ENCODE data around the gene FAM13A. TPM values are rescaled to one million over a fixed set of nuclear protein-coding genes. Genes with fewer than 3 reads are reported as not detected.

FAM13A gene
- total RNA-seq, 1 donor from 2014 or later: 52.2 TPM

DNA sequence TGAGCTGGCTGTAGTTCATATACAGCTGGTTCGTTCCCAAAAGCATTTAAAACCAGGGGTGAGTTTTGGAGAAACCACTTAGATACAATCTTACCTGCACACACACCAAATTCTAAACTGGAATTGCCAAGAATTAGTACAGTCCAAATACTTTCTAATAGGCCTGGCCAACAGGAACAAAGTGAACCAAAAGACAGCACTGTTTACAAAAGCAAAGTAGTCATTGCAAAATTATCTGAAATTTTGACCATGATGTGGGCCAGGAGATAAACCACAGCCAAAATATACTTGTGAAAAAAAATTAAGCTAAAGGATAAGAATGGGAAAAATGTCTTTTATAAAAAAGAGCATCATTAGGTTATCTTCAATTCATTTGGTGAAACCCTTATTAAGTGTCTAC lies 321.4 kb downstream of the FAM13A start:
- FAIRE-seq: no peak
- no peak for DNase-seq (ENCODE audit: low spot score in 2 of 2)

DNA sequence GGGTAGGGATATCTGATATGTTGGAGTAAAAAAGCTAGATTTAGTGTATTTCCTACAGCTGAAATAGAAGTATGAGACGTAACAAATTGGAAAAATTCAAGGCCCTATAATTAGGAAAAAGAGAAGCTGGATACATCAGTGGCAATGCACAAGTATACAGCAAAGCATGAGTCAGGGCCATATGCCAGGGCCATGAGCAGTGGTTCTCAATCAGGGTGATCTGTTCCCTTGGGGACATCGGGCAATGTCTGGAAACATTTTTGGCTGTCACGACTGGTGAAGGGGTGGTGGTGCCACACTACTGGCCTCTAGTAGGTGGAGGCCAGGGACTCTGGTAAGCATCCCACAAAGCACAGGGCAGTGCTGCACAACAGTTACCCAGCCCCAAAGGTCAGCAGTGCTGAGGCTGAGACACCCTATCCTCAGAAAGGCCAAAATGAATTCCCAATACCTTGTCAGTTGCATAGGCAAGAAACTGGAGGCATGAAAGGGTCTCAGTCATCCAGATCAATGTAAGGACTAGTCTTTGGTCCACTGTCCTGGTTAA lies 322.5 kb downstream of the FAM13A start:
- FAIRE-seq: no peak
- no peak for DNase-seq (ENCODE audit: low spot score in 2 of 2)

DNA sequence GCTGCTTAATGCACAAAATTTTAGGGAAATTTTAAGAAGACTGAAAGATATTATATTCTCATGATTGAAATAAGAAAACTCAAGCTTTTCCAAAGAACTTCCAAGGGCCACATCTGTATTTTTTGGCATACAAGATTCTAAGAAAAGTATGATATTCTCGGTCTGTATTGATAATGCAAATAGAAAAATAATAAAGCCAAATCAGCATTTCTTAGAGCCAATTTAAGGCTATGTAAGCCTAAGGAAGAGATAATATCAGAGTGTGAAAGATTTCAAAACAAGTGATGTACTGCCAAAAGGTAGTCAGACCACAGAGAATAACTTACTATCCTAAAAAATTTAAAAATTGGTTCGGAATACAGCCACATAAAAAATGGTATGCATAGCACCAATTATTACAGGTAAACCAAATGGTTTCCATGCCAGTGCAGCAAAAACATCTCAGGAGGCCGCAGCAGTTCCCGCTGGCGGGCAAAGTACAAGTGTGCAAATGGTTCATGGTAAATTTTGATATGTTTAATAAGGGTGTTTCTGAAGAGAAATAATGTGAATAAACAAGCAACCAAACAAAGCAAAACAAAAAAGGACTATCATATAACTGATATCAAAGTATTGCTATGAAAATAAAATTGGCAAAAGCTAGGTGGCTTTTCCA lies 324.1 kb downstream of the FAM13A start:
- no peak for DNase-seq (ENCODE audit: low spot score in 2 of 2)
- FAIRE-seq: no peak

DNA sequence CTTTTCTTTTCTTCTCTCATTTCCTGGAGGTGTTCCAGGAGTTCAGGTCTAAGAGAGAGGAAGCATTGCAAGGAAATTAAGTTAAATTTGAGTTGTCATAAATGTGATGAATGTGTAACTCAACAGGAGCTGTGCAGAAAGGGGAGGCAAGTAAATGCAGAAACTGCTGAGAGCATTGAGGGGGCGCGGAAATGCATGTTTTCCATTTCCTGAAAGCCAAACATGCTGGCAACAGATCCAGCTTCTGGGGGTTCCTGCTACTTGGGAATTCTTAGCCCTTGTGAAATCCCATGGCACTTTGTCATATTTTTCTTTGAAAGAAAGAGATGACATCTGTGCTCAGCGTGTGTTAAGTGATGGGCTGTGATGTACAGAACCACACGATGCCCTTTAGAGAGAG lies 325.6 kb downstream of the FAM13A start:
- no peak for DNase-seq (ENCODE audit: low spot score in 2 of 2)
- no peak for FAIRE-seq

DNA sequence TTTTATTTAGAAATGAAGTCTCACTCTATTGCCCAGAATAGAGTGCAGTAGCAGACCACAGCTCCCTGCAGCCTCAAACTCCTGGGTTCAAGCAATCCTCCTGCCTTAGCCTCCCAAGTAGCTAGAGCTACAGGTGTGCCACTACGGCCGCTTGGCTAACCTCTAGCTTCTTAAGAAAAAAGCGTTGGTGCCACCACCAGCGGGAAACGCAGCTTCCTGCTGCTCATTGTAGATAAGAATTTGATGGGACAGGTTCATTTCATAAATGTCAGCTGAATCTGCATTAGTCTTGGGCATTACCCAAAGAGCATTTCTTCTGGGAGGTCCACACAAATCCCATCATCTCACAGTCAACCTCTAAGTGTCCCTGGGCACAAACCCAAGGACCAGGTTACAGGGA lies 326.2 kb downstream of the FAM13A start:
- no peak for DNase-seq (ENCODE audit: low spot score in 2 of 2)
- no peak for FAIRE-seq

DNA sequence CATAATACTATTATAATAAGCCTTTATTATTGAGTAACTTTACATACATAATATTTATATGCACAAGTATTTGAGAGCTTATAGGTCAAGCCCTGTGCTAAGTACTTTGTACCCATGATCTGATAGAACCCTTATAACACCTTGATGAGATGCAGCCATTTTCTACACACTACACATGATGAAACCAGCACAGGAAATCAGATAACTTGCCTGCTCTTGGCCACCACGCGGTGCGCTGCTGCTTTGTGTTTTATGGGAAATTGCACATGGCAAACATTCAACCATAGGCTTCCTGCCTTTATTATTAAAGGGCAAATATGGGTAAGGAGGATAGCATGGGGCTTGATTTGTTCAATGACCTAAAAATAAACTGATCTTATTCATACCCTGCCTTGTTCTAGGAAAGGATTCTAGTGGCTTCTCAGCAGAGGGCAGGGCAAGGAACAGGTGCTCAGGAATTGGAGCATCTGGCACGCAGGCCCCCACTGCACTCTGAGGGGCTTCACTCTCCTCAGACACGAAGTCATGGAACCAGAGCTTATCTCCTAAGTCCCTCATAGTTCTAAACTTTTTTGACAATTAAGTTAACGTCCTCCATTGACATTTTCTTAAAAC lies 327.7 kb downstream of the FAM13A start:
- DNase-seq (ENCODE audit: low spot score in 2 of 2) (no peak), FAIRE-seq (no peak)

DNA sequence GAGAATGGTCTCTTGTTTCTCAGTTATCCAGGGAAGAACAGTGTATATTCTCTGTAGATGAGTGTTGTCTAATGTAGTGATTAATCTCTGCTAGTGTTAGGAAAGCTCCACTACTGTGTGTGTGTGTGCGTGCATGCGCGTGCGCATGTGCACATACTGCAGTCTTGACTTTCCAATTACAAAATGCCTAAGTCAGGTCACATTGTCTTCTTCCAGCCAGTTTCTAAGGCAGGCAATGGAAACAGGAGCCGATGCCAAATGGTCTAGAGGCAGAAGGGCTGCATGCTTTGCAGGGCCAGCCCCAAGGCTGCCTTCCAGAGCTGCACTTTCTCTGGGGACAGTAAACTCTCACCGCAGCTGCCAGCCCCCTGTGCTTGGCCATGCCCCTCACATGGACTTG lies 328.8 kb downstream of the FAM13A start:
- FAIRE-seq (no peak), DNase-seq (ENCODE audit: low spot score in 2 of 2) (no peak)

DNA sequence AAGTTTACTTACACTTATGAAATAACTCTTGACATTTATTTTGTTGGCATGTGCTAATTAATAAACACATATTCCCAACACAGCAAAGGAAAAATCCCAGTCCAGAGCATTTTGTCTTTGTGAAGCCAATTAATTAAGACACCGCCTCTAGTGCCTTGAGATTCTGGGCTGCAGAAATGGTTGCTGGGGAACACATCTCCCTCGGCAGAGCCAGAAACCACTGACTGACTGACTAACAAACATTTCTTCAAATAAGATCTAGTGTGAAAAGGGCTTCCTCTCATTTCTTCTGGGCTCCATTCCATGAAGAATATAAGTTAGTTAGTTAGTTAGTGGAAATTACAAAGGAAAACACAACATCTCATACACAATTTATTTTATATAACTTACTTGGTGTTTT lies 331.0 kb downstream of the FAM13A start:
- DNase-seq (ENCODE audit: low spot score in 2 of 2): no peak
- FAIRE-seq: no peak

DNA sequence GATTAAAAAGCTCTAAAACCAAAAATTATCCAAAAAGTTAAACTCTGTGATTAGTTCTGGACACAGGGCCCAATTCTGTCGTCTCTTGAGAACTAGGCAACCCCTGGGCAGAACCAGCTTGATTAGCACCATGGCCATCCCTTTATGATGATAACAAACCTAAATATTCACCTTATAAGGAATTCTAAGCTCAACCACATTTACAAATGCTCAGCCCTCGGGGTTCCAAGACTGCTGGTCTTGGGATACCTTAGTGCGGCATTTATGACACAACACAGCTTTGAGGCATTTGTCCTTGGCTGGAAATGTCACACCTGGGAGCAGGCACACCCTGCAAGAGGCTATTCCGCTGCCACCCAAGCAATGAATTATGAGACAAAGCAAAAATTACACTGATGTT lies 331.8 kb downstream of the FAM13A start:
- DNase-seq (ENCODE audit: low spot score in 2 of 2): no peak
- FAIRE-seq: no peak

DNA sequence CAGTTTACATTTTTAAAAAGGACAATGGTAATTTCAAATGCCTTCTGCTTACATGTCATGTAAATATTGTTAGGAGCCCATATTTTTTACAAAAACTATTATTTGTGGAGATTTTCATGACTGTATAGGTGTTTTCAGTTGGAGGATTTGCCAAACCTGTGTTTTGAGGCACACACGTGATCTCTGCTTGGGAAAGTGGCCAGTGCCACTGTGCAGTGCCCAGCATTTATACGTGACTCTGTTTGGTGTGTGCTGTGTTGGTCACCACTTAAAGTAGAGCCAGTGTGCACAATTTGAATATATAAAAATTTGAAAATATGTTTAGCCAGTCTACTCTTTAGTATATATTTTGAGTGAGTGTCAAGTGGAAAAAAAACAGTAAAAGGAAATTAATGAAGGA lies 332.6 kb downstream of the FAM13A start:
- no peak for FAIRE-seq
- no peak for DNase-seq (ENCODE audit: low spot score in 2 of 2)

DNA sequence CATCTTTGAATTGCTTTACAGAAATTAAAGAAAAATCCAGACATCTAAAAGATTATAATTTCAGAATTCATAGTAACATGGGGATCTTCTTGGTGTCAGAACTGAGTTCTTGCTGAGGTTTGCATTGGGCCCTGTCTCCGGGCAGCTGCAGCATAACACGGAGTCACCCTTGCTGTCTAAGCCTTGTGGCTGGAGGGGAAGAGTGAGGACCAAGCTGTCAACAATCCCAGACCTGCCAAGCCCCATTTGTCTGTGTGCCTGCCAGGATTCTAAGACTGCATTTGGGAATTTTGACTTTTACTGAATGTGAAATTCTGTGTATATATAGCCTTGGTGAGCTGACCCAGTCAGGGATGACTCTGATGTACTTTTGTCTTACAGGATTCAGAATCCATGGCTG lies 334.2 kb downstream of the FAM13A start:
- FAIRE-seq: no peak

DNA sequence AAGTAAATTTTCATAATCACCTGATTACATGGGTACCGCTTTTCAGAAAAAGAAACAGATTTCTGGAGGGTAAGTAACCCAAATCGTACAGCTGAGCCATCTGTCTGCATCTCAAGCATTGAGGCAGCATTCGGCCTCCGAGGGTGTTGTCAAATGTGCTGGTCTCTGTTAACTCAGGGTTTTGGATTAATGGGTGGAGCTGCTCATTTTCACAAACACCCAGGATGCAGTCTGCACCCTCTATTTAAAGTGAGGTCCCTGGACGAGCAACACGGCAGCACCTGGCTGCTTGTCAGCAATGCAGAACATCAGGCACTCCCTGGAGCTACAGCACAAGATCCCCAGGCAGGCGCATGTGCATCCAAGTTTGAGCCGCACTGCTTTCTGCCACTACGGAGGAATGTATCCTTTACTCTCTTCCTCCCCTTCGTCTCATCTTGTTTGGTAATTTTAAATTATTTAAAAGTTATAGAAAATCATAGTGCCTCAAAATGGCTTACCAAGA lies 334.7 kb downstream of the FAM13A start:
- no peak for FAIRE-seq
- no peak for DNase-seq (ENCODE audit: low spot score in 2 of 2)

More for the DNA sequence above, 334.2 kb downstream of the FAM13A start:
- DNase-seq (ENCODE audit: low spot score in 2 of 2): no peak

DNA sequence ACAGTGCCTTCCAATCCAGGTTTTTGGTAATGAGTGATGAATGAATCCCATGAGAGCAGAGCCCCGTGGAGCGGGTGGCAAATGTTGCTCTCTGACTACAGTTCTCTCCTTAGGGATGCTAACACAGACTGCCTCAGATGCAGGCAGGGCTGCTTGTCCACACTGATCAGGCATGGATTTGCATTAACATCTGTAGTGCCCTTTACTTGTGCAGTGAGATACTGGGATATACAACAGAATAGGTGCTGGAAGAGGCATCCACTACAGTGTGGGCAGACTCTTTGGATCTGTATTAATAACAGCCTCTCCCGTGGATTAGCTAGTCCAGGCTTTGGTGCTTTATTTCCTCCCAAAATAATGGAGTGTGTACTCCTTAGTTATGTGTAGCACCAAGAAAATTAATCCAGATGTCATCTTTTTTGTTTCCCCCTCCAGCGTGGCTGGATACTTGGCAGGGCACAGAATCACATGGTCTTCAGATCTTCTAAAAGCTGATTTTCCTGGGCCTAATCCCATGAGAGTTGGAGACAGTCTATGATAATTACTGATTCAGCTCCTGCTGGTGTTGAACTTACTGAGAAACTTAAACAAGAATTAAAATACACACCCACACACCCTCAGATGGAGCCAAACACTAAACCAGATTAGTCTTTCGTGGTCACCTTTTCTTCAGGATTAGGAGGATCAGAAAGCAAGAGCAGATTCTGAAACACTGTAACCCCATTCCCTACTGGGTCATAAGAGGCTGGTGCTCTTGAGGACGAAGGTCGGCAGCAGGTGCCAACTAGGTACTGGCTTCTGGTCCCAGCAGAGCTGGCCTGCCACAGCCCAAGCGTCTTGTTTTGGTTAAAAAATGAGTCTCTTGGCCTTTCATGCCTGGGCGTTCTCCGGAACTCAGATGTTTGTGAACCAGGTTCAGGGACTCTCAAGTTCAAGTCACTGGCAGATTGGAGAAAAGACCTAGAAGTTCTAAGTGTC lies 336.2 kb downstream of the FAM13A start:
- no peak for FAIRE-seq
- no peak for DNase-seq (ENCODE audit: low spot score in 2 of 2)

DNA sequence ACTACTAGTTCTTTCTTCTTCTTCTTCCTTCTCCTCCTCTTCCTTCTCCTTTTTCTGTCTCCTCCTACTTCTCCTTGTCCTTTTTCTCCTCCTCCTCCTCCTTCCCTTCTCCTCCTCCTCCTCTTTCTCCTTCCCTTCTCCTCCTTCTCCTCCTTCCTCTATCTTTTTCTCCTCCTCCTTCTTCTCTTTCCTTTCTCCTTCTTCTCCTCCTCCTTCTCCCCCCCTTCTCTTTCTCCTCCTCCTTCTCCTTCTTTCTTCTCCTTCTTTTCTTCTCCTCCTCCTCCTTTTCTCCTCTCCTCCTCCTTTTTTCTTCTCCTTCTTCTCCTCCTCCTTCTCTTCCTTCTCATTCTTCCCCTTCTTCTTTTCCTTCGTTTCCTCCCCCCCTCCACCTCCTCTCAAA lies 337.6 kb downstream of the FAM13A start:
- FAIRE-seq (no peak), DNase-seq (ENCODE audit: low spot score in 2 of 2) (no peak)

DNA sequence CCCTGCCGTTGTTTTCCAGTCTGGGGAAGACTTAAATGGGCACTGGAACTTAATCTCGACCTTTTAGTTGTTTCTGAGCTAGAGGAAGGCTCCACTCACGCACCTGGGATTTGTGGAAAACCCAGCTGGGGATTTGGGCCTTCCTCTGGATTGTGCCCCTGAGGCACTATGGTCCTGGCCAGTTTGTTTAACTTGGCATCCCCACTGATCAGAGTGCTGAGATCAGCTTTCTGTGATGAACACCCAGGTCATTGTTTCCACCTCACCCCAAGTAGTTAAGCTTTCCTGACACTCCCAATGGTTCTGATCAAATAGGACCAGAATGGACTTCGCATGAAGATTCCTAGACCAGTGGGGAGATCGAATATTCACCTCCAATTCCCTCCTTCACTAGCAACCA lies 338.9 kb downstream of the FAM13A start:
- no peak for FAIRE-seq
- no peak for DNase-seq (ENCODE audit: low spot score in 2 of 2)

DNA sequence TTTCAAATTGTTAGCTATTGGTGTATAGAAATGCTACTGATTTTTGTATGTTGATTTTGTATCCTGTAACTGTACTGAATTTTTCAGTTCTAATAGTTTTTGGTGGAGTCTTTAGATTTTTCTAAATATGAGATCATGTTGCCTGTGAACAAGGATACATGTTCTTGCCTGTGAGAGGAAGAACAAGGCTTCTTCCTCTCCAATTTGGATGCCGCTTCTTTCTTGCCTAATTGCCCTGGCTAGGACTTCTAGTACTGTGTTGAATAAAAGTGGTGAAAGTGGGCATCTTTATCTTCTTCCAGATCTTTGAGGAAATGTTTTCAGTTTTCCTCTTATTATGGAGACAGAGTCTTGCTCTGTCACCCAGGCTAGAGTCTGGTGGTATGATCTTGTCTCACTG lies 343.2 kb downstream of the FAM13A start:
- no peak for FAIRE-seq
- DNase-seq (ENCODE audit: low spot score in 2 of 2): no peak

DNA sequence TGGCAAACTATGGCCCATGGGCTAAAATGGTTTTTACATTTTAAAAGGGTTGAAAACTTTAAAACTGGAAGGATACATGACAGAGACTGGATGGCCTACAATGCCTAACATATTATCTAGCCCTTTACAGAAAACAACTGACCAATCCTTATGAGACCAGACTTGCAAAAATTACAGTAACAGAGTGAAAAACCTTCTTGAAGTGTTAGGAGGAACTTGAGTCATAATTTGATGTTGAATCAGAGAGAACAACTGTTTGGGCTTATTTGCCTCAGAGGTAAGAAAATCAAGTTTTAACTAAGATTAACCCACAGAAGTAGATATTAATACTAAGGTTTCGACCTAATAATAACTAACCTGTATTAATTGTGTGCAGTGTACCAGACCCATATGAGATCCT lies 347.0 kb downstream of the FAM13A start:
- DNase-seq (ENCODE audit: low spot score in 2 of 2) (no peak), FAIRE-seq (no peak)

DNA sequence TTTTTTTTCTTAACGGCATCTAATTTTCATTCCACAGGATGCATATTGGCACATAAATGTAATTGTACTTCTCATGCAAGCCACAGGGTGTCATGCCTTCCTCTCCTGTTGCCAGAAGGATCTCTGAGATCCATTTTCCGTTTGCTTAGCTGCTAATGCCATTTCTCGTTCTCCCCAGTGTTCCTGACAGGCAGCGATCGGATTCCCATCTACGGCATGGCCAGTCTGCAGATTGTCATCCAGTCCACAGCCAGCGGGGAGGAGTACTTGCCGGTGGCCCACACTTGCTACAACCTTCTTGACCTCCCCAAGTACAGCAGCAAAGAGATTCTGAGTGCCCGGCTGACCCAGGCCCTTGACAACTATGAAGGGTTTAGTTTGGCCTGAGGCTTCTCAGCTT lies 350.4 kb downstream of the FAM13A start:
- no peak for FAIRE-seq
- no peak for DNase-seq (ENCODE audit: low spot score in 2 of 2)

DNA sequence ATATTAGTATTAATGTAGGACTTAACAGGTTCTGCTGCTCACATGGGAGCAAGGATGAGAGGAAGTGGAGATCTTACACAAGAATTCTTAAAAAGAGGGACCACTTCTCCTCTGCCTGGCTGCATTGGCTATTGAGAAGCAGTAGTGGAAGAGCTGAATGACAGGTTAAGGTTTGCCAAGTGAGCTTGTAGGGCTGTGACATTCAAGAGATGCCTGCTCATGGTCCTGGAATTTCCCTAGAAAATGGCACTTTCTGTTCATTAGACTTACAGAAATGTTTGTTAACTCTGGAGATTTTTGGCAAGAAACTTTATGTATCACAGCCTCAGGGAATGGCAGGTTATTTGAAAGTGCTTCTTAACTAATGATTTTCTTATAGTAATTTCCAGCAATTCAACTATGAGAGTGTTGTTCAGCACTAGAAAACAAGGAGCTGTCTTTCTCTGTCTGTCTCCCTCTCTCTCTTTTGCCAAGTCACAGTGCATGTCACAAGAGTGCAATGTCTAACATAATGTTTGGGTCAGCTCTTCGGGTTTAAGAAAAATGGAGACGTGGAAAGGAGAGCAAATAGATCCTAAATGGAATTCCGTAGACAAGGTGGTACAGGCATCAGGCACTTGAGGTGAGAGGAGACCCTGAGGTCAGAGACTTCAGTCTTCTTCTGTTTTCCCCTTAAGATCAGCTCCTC lies 351.0 kb downstream of the FAM13A start:
- no peak for DNase-seq (ENCODE audit: low spot score in 2 of 2)
- no peak for FAIRE-seq

DNA sequence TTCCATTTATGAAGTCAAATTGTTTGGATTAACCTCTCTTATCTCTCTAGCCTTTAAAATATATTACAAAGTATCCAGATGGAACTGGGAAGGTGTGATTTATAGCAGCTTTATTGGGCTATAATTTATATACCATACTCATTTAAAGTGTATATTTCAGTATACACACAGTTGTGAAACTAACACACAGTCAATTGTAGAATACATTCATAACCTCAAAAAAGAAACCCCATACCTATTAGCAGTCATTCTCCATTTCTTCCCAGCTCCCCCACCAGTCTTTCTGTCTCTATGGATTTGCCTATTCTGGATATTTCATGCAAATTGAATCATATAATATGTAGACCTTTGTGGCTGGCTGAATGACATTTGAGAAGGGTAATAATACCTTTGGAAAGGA lies 351.8 kb downstream of the FAM13A start:
- FAIRE-seq (no peak), DNase-seq (ENCODE audit: low spot score in 2 of 2) (no peak)
